ENCODE data around the gene IGSF3.
A peak's percentile ranks its signal among the peaks of the same experiment; 100 is the strongest.

The IGSF3 gene

GRCh38 chr1:116667575-116668105 lies at the start of gene IGSF3:
Gene IGSF3, minus strand, starts transcription at chr1:116667733. Its CDS starts 1,407 bp downstream, at chr1:116666326.
- DNase-seq, result peak in 1 of 2 experiments; percentile 66

- DNase-seq, result no peak
These were observed 49.8 kb upstream of the IGSF3 start for GRCh38 chr1:116717318-116717717.

- no peak for DNase-seq
These were observed 48.9 kb upstream of the IGSF3 start for GRCh38 chr1:116716391-116716790.

GRCh38 chr1:116713474-116713873 lies 45.9 kb upstream of the IGSF3 start:
- DNase-seq, result no peak

- no peak for DNase-seq
These were observed 45.0 kb upstream of the IGSF3 start for GRCh38 chr1:116712510-116712909.

- DNase-seq, result peak; percentile 10 to 20
These were observed 43.8 kb upstream of the IGSF3 start for GRCh38 chr1:116711263-116711840.

GRCh38 chr1:116710420-116711262 lies 43.1 kb upstream of the IGSF3 start:
- DNase-seq, result peak in 1 of 2 experiments; percentile 11

- DNase-seq, result no peak
These were observed 42.2 kb upstream of the IGSF3 start for GRCh38 chr1:116709666-116710167.

- no peak for DNase-seq
These were observed 40.8 kb upstream of the IGSF3 start for GRCh38 chr1:116708255-116708900.

GRCh38 chr1:116706841-116707240 lies 39.3 kb upstream of the IGSF3 start:
- no peak for DNase-seq

GRCh38 chr1:116706123-116706522 lies 38.6 kb upstream of the IGSF3 start:
- DNase-seq, result no peak

GRCh38 chr1:116704278-116704677 lies 36.7 kb upstream of the IGSF3 start:
- DNase-seq, result no peak

- DNase-seq, result no peak
These were observed 32.1 kb upstream of the IGSF3 start for GRCh38 chr1:116699605-116700004.

GRCh38 chr1:116698244-116698595 lies 30.7 kb upstream of the IGSF3 start:
- DNase-seq, result no peak

GRCh38 chr1:116697548-116698243 lies 30.2 kb upstream of the IGSF3 start:
- no peak for DNase-seq

- DNase-seq, result no peak
These were observed 27.0 kb upstream of the IGSF3 start for GRCh38 chr1:116694524-116694923.

GRCh38 chr1:116693759-116694480 lies 26.4 kb upstream of the IGSF3 start:
- DNase-seq, result no peak

GRCh38 chr1:116692879-116693278 lies 25.3 kb upstream of the IGSF3 start:
- DNase-seq, result no peak

- no peak for DNase-seq
These were observed 23.4 kb upstream of the IGSF3 start for GRCh38 chr1:116690849-116691406.

GRCh38 chr1:116690396-116690848 lies 22.9 kb upstream of the IGSF3 start:
- no peak for DNase-seq

GRCh38 chr1:116686723-116687352 lies 19.3 kb upstream of the IGSF3 start:
- DNase-seq, result no peak

Data from NCI-H187 (cell line).